Measurements from ENCODE around the gene CIAO3. TPM values are rescaled to one million over a fixed set of nuclear protein-coding genes. Genes with fewer than 3 reads are reported as not detected.

CIAO3 gene
- total and polyA plus RNA-seq, 10 of the 15 experiments (the other 5 are each of a cell fraction or from before 2014, with no cell fraction given), result 1.4 to 37.5 (median 30.8) TPM

- ChIA-PET SMC1A (ENCODE audit: uncharacterized antibody, unreplicated experiment) (no interaction called here), POLR2A (interaction anchor here (0.5 to 6.3 kb wide), 3 partner anchors 12 to 156 kb away, joined by 3 to 60 read pairs (median 3); partner anchors contain the start of gene CIAO3), RAD21 (ENCODE audit: unreplicated experiment) (interaction anchor here (2.3 kb wide), 1 partner anchor 12 kb away, joined by 6 read pairs; no protein-coding TSS in a partner anchor), CTCF (interaction anchor here (1.4 to 1.7 kb wide), 2 partner anchors 11 to 62 kb away, joined by 3 to 5 read pairs; no protein-coding TSS in a partner anchor)
- Histone ChIP-seq H3K4me2 (ENCODE audit: control insufficient read depth, insufficient read depth) (no peak overlapping the region), H3K4me1 (ENCODE audit: control insufficient read depth, insufficient read depth, low read length) (peaks cover 23% of the 10 kb centered on the region), H3K9ac (ENCODE audit: control insufficient read depth, insufficient read depth, low read length) (no peak overlapping the region), H4K20me1 (ENCODE audit: control insufficient read depth, insufficient read depth) (no peaks in the 10 kb centered on the region), H3K9me3 (replicated peaks; ENCODE audit: control insufficient read depth, insufficient read depth, low read length) (no peaks in the 10 kb centered on the region), H3K79me2 (ENCODE audit: control insufficient read depth, insufficient read depth, low read length) (no peaks in the 10 kb centered on the region; the same call in none of the 2 replicates), H3K27ac (ENCODE audit: control insufficient read depth, insufficient read depth) (no peak overlapping the region), H3K36me3 (ENCODE audit: control insufficient read depth in 2 of 2, insufficient read depth in 2 of 2, low read length in 1 of 2) (no peaks in the 10 kb centered on the region), H3K27me3 (replicated peaks in 1 of 2; ENCODE audit: control insufficient read depth in 2 of 2, insufficient read depth in 2 of 2, low read length in 1 of 2) (no peaks in the 10 kb centered on the region), H2AFZ (ENCODE audit: control insufficient read depth, low read depth, low read length) (no peak overlapping the region), H3K4me3 (no peak overlapping the region)
- WGBS (ENCODE audit: insufficient coverage, insufficient replicate concordance, low lambda C conversion rate, missing lambda C conversion rate), result 35% methylated on average over 9 of the region's 9 CpGs
- no peak for ATAC-seq
- FAIRE-seq, result no peak
- intact Hi-C loops (cut with micrococcal nuclease; ENCODE audit: unreplicated experiment), result no loop called here
- in situ Hi-C loops (cut with MboI), result no loop called here
- no TSS peak for BruUV-seq (replicated peaks)
- DNase-seq (ENCODE audit: low read depth, low spot score), result no peak
- TF ChIP-seq E2F4 (IDR thresholded peaks at IDR 0.05; ENCODE audit: low read depth, low read length) (no peak), MEF2B (IDR thresholded peaks at IDR 0.05; ENCODE audit: partially characterized antibody, poor library complexity, severe bottlenecking) (no peak), TCF7 (IDR thresholded peaks at IDR 0.05; ENCODE audit: borderline replicate concordance) (no peak), ZBTB4 (CRISPR knock-in tag; IDR thresholded peaks at IDR 0.05) (no peak), SMARCA5 (IDR thresholded peaks at IDR 0.05) (no peak)
- TF ChIP-seq, protein P1, sequence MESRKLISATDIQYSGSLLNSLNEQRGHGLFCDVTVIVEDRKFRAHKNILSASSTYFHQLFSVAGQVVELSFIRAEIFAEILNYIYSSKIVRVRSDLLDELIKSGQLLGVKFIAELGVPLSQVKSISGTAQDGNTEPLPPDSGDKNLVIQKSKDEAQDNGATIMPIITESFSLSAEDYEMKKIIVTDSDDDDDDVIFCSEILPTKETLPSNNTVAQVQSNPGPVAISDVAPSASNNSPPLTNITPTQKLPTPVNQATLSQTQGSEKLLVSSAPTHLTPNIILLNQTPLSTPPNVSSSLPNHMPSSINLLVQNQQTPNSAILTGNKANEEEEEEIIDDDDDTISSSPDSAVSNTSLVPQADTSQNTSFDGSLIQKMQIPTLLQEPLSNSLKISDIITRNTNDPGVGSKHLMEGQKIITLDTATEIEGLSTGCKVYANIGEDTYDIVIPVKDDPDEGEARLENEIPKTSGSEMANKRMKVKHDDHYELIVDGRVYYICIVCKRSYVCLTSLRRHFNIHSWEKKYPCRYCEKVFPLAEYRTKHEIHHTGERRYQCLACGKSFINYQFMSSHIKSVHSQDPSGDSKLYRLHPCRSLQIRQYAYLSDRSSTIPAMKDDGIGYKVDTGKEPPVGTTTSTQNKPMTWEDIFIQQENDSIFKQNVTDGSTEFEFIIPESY (IDR thresholded peaks at IDR 0.05), result no peak
Observed at GRCh38 chr16:723695-724094, 17.1 kb downstream of the CIAO3 start.

Data from GM12878 (cell line).